ENCODE measurements around the gene YLPM1.

Gene YLPM1

GRCh38 chr14:74846168-74846567 lies 83.1 kb downstream of the YLPM1 start:
- no peak for DNase-seq

- DNase-seq: no peak
Observed at GRCh38 chr14:74846968-74847665, 84.0 kb downstream of the YLPM1 start.

GRCh38 chr14:74848768-74849167 lies 85.7 kb downstream of the YLPM1 start:
- DNase-seq: no peak

- DNase-seq: no peak
Observed at GRCh38 chr14:74852922-74853530, 89.9 kb downstream of the YLPM1 start.

GRCh38 chr14:74853581-74853980 lies 90.5 kb downstream of the YLPM1 start:
- DNase-seq: no peak

- DNase-seq: no peak
Observed at GRCh38 chr14:74855021-74855420, 91.9 kb downstream of the YLPM1 start.

- no peak for DNase-seq
Observed at GRCh38 chr14:74855945-74856344, 92.8 kb downstream of the YLPM1 start.

GRCh38 chr14:74856366-74856765 lies 93.2 kb downstream of the YLPM1 start:
- DNase-seq: no peak

- DNase-seq: no peak
Observed at GRCh38 chr14:74858022-74858421, 94.9 kb downstream of the YLPM1 start.

- no peak for DNase-seq
Observed at GRCh38 chr14:74859757-74860552, 96.8 kb downstream of the YLPM1 start.

GRCh38 chr14:74860899-74861733 lies 98.0 kb downstream of the YLPM1 start:
- peak; percentile 94 for DNase-seq

- DNase-seq: no peak
Observed at GRCh38 chr14:74861734-74862090, 98.6 kb downstream of the YLPM1 start.

GRCh38 chr14:74863274-74863673 lies 100.2 kb downstream of the YLPM1 start:
- DNase-seq: peak; percentile 86

GRCh38 chr14:74864198-74864597 lies 101.1 kb downstream of the YLPM1 start:
- peak; percentile 31 for DNase-seq

- no peak for DNase-seq
Observed at GRCh38 chr14:74865156-74865555, 102.0 kb downstream of the YLPM1 start.

GRCh38 chr14:74866708-74867389 lies 103.7 kb downstream of the YLPM1 start:
- no peak for DNase-seq

- DNase-seq: peak; percentile 32
Observed at GRCh38 chr14:74867673-74868072, 104.6 kb downstream of the YLPM1 start.

GRCh38 chr14:74868739-74869138 lies 105.6 kb downstream of the YLPM1 start:
- DNase-seq: no peak

GRCh38 chr14:74871819-74872218 lies 108.7 kb downstream of the YLPM1 start:
- no peak for DNase-seq

- no peak for DNase-seq
Observed at GRCh38 chr14:74875204-74875603, 112.1 kb downstream of the YLPM1 start.

GRCh38 chr14:74875941-74876913 lies 113.1 kb downstream of the YLPM1 start, which contains the start of gene PROX2:
Gene PROX2 (minus strand): TSS chr14:74876145. CDS start chr14:74863834, 12,311 bp downstream.
- peak; percentile 46 for DNase-seq
